NCI-H345 (cell line): ENCODE data around the gene CCDC27.

Source experiments
- DNase-seq: peaks from one replicate; lab custom pipeline; 2025; lab: John Stamatoyannopoulos, UW

Gene CCDC27

DNA sequence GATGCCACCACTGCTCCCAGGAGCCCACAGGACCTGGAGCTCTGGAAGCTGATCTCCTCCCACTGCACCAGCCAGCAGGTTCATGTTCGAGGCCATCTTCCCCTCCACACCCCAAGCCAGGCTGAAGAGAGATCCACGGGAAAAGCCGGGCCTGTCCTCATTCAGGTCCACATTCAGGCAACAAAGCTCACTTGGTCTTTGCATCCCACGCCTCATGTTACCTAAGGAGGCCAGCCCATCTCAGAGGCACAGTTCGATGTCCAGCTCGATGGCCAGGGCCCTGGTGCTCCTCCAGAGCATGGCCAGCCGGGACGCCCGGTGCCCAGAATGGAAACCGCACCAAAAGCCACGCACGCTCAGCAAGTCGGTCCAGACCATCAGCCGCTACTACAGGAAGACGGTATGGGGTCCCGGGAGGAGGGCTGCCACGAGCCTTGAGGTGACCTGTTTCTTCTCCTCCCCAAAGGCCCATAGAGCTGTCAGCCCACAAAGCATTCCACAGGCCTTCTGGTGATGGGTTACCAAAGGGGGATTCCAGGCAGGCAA is at the start of gene CCDC27:
TSS of gene CCDC27 (plus strand) at position 51 of the 546 bp plus-strand sequence. CDS start at position 83, 32 bp downstream.
- DNase-seq = no peak

DNA sequence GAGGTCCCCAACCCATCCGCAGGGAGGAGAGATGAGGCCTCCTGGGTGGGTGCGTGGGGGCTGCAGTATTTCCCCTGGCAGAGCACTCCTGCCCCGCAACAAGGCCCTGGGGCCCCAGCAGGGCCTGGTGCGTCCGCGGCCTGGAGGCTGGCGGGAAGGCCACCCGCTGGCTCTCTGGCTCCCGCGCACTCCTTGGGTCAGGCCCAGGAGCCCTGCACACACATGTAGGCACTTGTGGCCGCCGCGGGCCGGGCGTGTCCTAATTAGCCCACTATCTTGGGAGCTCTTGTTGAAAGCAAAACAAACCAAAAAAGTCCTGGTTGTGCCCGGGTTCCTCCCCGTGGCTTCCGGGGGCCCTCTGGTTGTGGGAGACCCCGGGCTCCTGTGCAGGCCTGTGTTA is 49.7 kb upstream of the CCDC27 start:
- DNase-seq = no peak

DNA sequence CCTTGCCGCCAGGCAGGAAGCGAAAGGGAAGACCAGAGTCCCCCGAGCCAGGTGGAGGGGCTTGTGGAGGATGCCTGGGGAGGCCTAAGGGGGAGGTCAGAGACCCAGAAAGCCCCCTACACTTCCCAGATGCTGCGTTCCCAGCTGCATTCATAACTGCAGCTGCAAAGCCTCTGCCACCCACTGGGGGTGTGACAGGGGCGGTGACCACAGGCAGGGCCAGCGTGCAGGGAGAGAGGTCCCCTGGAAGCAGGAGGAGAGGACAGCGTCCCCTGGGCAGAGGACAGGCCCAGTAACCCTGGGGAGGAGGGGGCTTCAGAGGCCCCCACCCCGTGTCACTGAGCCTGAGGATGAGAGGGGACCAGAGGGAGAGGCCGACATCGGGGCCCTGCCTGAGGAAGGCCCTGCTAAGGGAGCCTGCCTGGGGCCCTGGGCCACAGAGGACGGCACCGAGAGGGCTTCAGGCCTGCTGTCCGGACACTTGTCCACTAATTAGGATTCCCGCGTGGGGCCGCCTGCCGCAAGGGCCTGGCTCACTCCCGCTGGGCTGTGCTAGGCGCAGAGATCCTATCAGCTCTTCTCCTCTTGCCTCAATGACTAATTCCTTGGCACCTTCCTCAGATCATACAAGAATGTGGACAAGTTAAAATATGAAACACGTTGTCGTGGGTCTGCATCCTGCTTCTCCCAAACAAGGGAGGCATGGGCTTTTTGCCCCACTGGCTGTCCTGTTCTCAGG is 49.1 kb upstream of the CCDC27 start:
- DNase-seq = no peak

DNA sequence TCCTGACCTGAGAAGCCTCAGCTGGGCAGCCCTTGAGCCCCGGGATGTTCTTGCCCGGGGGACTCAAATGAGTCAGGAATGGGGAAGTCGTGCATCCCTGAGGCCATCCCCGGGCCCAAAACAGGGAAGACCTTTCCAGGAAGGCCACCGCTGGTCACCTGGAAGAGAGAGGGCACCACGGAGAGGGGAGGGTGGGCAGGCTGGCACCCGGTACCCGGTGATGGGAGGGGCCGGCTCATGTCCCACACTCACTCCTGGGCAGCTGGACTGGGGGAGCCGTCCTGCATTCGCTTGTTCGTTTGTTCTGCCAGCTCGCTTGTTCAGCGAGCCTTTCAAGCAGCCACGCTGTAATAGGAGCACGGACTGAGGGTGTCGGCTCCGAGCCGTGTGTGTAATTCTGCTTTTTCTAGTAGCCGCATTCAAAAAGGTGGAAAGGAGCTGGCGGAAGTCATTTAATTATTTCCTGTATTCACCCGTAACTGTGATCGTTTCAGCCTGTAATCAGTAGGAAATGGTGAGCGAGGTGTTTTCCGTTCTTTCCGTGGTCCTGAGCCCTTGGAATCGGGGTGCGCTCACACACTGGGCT is 48.4 kb upstream of the CCDC27 start:
- DNase-seq = no peak

DNA sequence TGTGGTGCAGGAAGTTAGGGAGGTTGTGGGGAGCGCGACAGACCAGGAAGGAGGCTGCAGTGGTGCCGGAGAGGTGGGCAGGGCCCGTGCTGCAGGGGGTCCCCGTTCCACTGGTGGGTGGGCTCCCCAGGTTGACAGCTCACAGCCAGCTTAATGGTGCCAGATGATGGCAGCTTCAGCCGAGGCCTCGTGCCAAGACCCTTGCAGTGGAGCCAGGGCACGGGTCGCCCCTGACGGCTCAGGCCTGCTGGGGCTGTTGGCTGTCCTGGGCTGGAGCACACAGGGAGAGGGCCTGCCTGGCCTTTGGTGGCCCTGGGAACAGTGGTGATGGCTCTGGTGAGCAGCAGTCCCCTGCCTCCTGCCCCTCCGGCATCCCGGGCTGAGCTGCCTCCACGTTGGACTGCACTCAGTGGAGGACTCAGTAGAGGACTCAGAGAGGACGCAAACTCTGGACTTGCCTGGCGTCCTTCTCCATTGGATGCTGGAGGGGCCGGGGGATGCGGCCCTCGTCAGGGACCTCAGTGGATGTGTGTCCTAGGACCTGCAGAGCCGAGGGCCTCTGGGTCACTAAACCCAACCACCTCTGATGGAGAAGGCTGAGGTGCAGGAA is 46.8 kb upstream of the CCDC27 start:
- DNase-seq = no peak

DNA sequence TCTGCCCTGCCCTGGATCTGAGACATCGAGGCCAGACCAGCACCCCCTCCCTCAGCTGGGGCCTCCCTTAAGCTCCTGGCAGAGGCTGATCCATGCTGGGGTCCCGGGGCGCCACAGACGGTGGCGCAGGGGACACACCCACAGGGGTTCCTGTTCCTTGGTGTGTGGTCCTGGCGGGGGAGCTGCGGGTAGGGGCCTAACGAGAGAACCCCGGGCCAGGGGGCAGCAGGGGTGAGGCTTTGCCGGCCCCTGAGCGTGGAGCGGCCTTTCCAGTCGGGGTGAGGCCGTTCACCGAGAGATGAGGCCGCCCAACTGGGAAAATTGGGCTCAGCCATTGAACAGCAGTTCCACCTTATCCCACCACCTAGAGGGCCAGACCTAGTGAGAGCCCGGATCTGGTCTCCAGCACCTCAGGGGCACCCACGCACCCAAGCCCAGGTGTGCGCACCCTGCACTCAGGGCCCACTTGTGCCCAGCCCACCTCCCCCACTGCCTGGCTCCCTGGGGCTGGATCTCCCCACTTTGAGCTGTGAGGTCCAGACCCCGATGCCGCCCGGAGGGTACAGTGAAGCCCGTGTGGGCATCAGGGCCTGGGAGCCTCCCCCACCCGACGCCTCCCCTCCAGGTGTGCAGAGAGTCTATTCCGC is 45.5 kb upstream of the CCDC27 start:
- DNase-seq = no peak

DNA sequence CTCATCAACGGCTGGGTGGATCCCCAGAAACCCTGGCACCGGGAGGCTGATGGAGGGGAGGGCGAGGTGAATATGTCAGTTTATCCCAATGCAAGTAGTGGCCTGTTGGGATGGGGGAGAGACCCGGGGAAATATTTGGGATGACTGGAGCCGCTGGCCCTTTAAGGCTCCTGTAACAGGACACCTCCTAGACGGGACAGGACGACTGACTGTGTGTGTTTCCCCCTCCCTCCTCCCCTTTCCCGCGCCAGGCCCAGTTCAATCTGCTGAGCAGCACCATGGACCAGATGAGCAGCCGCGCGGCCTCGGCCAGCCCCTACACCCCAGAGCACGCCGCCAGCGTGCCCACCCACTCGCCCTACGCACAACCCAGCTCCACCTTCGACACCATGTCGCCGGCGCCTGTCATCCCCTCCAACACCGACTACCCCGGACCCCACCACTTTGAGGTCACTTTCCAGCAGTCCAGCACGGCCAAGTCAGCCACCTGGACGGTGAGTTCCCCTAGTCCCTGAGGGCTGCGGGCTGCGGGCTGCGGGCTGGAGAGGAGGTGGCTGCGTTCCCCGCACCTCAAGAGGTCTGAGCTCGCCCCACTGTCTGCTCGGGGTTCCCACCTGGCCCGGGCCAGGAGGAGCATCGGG is 44.8 kb upstream of the CCDC27 start:
- no peak for DNase-seq

DNA sequence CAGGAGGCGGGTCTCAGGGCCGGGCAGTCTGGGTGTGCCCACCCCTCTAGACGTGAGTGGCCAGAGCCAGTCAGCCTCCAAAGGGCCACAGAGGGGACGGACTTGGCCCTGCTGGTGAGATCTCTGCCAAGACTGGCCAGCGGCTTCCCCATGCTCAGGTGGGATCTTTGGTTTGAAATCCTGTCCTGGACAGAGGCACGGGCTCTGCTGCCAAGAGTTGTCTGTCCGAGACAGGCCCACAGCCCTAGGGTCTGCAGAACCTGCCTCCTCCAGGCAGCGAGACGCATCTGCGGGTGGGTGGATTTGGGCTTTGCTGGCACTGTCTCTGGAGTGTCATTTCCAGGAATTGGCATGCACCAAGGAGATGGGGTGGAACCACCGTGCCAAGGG is 44.3 kb upstream of the CCDC27 start:
- DNase-seq = no peak

DNA sequence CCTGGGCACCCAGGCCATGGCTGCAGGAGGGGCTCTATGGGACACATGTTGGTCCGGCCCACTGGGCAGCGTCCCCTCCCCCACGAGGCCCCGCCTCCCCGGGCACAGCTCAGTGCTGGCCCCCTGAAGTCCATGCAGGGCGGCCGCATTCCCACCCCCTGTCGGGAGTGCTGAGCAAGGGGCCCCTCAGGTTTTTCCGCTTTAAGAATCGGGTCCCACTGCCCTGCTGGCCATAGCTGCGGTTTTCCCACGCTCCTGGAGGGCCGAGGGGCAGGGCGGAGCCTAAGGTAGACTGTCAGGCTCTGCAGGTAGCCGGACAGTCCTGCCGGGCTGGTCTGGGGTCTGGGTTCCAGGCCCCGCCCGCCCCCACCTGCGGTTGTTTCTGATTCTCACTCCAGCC is 43.5 kb upstream of the CCDC27 start:
- no peak for DNase-seq

DNA sequence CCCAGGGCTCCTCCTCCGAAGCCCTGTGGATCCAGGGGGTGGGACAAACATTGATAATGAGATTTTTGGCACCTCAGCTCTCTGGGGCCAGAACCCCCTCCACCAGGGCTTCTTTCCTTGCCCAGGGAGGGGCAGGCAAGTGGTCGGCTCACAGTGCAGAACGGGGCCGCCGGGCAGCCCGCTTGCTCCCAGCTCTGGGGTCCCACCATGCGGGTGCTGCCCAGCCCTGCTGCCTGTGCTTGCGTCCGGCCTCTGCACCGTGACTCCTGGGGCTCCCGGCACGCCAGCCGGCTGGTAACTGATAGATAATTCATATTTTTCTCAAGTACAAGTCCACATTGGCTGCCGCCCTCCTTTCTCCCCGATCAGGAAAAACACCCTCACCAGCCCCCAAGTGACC is 42.0 kb upstream of the CCDC27 start:
- no peak for DNase-seq

DNA sequence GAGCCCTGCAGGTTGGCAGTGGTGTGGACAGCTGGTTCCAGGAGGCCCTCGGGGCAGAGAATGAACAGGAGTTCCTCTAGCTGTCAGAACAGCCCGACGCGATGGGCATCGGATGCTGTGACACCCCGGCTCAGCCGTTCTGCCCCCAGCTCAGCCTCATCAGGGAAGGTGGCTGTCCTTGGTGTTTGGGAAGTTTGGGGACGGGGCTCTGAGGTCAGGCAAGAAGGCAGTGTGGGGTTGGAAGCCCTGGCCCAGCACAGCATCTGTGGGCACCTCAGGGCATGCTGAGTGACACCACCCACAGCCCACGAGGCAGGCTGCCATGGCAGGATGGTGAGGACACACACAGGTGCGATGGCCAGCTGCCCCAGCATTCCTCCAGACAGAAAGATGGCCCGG is 40.9 kb upstream of the CCDC27 start:
- no peak for DNase-seq

DNA sequence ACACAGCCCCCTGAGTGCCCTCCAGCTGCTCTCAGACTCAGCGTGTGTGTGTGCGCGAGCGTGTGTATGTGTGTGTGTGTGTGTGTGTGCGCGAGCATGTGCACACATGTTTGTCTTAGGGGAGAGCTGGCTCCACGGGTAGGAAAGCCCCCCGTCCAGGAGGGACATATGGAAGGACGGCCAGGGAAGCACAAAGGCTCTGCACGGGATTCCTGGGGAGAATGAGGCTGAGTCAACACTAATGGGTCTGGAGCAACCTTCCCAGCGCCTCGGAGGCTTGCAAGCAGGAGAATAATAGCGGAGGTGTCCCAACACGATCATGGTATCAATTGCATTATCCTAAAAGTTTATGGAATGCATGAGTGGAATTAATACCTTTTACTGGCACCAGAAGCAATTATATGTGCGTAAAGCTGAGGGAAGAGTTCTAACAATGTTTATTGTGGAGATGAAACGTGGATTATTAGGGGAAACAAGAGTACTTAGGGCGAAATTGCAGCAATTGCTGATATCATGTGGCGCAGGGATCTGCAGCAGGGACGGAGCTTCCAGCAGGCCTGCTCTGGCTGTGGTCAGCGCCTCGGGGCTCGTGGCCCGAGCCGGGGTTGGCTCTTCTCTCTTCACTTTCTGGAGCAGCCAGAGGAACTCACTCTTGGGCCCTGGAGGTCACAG is 40.3 kb upstream of the CCDC27 start:
- no peak for DNase-seq

DNA sequence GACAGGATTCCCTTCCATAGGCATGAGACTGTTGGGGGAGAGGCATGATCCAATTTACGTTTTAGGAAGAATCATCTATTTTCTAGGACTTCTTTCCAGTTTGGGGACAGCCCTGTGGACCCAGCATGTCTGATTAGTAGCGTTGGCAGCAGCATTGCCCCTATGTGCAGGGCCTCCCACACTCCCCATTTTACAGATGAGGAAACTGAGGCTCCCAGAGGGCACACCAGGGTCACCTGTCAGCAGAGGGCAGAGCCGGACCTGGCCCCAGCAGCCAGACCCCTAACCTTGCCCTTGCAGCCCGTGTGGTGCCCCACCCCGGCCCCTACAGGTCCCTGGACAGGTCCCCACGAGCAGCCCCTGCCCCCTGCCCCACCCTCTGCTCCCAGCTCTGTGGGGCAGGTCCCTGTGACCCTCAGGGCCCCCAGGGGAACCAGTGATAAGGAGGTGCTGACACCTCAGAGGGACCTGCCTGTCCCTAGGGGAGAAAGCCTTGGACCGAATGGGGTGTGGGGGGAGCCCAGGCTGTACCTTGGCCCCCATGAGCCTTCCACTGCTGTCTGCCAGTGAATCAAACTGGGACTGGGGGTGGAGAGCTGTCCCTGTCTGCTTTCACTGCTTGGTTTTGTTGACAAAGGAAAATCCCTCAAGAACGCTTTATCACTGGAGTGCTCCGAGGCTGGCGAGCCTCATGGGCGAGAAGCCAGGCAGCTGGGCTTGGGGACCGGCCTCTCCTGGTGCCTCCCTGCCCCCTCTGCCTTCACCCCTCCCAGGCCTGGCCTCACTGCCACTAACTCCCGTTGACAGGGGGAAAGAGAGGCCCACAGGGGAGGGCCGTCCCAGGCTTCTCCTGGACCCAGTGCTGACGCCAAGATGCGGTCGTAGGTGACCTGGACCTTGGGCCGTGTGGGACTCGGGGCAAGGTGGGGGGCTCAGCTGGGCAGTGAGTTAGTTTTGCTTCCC is 39.4 kb upstream of the CCDC27 start:
- no peak for DNase-seq

DNA sequence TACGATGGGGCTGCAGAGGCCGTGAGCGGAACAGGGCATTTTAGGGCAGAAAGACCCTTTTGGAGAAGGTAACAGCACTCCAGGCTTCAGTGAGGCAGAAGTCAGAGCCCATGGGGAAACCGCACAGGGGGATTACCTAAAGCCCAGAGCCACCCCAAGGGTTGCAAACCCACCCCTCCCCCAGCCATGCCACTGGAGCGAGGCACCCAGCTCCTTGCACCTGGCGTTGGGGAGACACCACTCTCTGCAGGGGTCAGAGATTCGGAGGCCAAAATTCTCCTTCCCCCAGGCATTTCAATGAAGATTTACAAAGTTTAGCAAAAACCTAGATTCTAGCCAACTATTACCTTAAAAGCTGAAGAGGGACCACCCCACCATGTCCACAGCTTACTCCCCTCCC is 38.4 kb upstream of the CCDC27 start:
- DNase-seq = no peak

DNA sequence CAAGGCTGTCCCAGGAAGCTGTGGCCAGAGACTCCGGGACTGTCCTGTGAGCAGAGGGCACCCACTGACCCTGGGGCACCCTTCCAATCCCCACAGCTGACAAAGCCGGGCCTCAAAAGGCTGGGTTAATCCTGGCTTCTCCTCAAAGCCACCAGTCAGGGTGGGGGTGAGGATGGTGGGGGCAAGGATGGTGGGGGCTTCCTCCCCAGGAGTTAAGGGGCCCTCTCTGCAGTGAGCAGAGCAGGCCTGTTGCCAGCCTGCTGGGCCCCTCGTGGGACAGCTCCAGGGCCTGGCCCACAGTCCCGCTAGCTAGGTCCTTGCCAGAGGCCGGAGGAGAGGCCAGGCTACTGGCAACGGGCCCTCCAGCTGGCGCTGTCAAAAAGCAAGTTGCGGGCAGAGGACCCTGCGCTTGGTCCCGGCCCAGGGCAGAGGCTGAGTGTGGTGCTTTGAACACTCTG is 37.9 kb upstream of the CCDC27 start:
- DNase-seq = no peak

DNA sequence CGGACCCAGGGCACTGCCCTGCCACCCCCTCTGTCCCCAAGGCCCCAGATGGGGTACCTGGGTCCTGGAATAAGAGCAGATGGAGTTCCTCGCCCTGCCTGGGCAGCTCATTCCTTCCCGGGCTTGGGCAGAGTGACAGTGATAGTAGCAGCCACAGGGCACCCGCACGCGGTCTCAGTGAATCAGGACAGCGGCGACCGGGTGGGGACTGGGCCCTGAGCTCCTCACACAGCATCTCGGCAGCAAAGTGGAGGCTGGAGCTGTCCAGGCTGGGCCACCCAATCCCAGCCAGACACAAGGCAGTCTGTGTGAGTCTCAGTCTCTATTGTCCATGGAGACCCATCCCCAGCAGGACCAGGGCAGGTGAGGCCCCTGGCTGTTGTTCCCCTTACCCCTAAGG is 37.4 kb upstream of the CCDC27 start:
- no peak for DNase-seq

DNA sequence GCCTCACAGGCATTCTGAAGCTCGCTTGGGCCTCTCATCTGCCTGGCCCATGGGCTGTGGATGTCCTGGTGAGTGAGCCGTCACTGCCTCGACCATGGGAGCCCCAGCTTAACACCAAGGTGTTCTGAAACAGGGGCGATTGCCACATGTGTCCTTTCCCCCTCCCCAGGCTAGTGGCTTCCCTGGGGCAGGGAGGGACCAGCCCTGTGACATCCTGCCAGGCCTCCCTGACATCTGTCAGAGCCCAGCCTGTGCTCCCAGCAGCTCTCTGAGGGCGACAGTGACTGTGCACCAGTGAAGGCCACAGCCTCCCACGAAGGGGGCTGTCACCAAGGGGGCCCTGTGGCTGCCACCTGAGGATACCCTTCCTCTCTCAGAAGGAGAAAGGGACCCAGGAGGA is 35.9 kb upstream of the CCDC27 start:
- no peak for DNase-seq

DNA sequence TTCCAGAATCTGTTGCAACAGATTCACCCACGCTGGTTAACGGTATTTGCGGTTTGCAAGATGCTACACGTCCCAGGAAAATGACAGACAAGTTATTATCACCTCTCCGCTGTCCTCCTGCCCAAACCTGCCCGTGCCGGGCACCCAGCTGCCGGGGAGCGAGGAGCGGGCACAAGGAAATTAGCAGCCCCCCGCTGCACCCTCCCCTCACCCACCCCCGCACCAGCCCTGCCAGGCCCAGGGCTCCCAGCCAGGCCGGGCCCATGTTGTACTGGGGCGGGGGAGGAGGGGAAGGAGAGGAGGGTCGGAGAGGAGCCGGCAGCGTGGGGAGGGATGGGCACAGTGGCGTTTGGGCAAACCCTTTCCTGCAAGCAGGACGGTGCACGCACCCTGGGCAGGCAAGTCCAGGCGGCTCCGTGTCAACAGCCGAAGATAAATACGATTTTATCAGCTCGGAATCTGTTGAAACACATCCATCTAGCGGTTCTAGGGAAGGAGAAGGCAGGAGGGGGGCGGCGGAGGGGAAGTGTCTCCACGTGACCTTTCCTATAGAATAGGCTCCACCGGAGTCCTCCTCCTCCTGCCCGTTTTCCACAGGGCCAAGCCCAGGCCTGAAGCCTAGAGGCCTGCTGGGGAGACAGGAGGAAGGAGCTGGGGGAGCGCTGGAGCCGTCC is 35.1 kb upstream of the CCDC27 start:
- DNase-seq = peak; percentile 73

DNA sequence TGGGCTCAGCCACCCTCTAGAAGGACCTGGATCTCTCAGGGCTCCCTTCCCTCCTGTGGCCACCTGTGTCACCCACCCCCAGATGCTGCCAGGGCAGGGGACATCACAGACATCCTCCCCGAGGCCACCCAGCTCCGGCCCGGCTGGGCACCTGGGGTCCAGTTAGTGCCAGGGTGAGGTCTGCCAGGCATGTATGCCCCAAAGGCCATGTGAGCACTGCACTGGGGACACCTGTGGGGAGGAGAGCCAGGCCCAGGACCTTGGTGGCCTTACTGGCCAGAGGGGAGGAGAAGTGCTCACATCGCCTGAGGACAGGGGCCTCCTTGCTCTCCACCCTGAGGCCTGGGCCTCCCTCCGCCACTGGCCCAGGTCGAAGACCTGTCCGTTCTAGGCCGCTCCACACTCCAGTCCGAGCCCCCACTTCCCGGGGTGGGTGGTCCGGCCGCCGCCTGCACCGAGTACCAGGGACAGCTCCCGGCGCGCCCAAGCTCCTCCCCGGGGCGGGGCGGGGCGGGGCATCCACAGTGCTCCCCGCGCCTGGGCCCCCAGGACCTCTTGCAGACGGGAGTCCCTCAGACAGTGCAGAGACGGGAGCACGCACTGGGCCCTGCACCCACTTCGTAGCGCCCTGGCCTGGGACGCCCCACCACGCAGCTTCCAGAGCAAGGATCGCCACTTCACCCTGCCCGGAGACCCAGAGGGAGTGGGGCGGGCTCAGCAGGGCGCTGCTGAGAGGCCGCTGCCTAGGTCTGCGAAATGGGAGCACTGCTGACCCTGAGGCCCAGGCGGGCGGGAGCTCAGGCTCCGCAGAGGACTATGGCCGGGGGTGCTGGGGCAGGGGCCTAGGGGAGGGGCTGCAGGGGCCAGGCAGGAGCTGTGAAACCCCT is 34.3 kb upstream of the CCDC27 start:
- DNase-seq = no peak
